HG02588 (cell line): ENCODE results near the gene TMEM169.

Experiments
- ATAC-seq: cut with Tn5 transposase; IDR thresholded peaks from one replicate; pipeline ENCODE4 v1.9.1; 2021; ENCODE audit warnings: mild to moderate bottlenecking, moderate library complexity; ENCODE audit not compliant: unreplicated experiment

TMEM169 gene

GRCh38 chr2:216101109-216101508 lies 19.4 kb downstream of the TMEM169 start:
- no peak for ATAC-seq

- no peak for ATAC-seq
These were observed 21.5 kb downstream of the TMEM169 start for GRCh38 chr2:216103213-216103612.

DNA sequence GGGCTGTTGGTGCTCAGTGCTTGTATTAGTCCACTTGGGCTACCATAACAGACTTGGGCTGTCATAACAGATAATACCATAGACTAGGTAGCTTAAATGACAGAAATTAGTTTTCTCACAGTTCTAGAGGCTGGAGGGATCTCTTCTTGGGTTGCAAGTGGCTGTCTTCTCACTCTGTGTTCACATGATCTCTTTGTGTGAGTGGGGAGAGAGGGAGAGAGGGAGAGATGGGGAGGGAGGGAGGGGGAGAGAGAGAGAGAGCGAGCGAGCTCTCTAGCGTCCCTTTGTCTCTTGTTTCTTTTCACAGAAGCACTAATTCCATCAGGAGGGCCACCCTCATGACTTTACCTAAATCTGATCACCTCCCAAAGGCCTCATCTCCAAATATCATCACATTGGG lies 23.0 kb downstream of the TMEM169 start:
- ATAC-seq = no peak

- ATAC-seq = no peak
These were observed 25.6 kb downstream of the TMEM169 start for GRCh38 chr2:216107320-216107719.

- no peak for ATAC-seq
These were observed 26.0 kb downstream of the TMEM169 start for GRCh38 chr2:216107760-216108159.

GRCh38 chr2:216108310-216108966 lies 26.7 kb downstream of the TMEM169 start:
- ATAC-seq = no peak

DNA sequence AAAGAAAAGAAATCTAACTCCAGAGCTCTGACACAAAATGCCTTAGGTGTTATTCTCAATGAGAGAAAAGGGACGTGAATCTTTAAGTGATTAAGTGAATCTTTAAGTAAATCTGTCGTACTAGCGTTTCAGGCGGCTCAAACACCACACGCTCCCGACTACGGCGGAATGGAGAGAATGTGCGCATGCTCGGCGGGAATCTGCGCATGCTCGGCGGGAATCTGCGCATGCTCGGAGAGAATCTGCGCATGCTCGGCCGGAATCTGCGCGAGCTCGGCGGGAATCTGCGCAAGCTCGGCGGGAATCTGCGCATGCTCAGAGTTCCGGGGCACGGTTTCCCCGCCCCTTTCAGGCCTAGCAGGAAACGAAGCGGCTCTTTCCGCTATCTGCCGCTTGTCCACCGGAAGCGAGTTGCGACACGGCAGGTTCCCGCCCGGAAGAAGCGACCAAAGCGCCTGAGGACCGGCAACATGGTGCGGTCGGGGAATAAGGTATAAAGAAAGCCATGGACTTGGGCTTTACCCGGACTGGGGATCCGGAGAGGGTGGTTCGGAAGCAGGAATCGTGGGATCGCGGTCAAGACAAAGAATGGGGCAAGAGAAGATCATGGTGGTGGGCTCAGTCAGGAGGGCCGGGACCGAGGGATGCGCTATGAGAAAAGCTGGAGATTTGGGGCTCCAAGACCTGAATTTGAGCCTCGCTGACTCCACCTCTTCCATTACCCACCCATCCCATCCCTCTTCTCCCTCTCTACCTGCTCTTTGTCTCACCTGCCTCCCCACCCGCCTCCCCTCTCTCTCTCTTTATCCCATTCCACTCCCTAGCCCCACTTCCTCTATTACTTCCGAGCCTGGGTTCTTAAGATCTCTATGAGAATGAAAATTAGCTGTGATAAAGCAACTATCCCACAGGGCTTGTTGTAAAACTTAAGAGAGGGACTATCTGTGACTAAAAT lies 27.5 kb downstream of the TMEM169 start, which contains the start of gene XRCC5:
TSS of gene XRCC5 (plus strand) at position 382 of the 955 bp plus-strand sequence. CDS start at position 471, 89 bp downstream.
- ATAC-seq = peak; percentile 53

- ATAC-seq = no peak
These were observed 28.4 kb downstream of the TMEM169 start for GRCh38 chr2:216109962-216110614.

- no peak for ATAC-seq
These were observed 28.9 kb downstream of the TMEM169 start for GRCh38 chr2:216110620-216111019.

- ATAC-seq = no peak
These were observed 29.4 kb downstream of the TMEM169 start for GRCh38 chr2:216111122-216111521.

- no peak for ATAC-seq
These were observed 31.2 kb downstream of the TMEM169 start for GRCh38 chr2:216112926-216113325.

DNA sequence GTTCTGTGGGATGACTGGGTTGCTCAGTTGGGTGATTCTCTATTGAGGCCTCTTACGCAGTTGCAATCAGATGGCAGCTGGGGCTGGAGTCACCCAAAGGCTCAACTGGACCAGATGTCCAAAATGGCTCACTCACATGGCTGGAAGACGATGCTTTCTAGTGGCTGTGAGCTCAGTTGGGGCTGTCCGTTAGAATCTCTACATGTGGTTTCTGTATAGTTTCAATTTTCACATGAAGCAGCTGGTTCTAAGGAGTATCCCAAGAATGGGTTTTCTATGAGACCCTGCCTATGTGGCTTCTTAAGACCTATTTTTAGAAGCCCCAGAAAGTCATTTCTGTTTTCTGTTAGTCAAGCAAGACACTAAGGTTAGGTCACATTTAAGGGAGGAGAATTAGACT lies 31.9 kb downstream of the TMEM169 start:
- peak; percentile 72 for ATAC-seq

GRCh38 chr2:216114382-216114713 lies 32.6 kb downstream of the TMEM169 start:
- no peak for ATAC-seq

- ATAC-seq = peak; percentile 52
These were observed 33.2 kb downstream of the TMEM169 start for GRCh38 chr2:216114714-216115531.

GRCh38 chr2:216116418-216116817 lies 34.7 kb downstream of the TMEM169 start:
- ATAC-seq = no peak

DNA sequence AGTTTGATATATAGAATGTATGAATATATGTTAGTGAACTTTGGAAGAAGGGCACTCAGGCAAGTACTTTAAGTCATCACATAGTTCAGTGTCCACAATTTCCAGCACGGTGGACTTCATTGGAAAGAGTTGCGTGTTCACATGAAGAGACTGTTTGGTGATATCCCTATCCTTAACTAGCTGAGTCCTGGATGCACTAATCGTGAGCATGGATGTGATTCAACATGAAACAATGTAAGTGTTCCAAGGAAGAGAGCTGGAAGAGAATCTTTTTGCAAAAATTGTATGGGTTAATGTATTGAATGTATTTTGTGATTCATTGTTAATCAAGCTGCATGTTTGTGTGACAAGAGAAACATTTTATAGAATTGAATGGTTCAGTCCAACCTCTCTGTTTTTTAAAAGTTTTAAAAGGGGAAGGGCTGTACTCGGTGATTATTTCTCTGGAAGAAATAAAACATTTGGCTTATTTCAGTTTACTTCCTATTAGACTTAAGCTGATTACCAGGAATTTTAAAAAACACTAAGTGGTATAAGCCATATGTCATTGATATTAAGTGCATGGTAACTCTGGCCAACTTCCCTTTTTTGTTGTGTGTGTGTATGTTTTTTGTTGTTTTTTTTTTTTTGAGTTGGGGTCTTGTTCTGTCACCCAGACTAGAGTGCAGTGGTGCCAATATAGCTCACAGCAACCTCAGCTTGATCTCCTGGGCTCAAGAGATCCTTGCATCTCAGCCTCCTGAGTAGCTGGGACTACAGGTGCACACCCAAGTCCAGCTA lies 36.0 kb downstream of the TMEM169 start:
- ATAC-seq = no peak

DNA sequence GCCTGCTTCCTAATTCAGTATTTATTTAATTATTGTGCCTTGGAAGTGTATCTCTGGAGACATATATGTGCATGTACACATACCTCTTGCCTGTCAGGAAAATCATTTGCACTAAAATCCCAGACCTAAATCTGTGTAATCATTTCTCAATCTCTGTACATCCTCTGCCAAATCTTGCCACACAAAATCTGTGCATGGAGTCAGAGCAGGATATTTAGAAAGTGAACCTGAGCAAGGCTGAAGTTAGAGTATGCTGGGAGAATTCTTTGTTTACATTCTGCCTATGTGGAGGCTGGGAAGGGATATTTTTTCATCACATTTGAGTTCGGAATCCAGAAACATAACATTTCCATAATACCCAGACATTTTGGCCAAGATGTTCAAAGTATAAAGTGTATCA lies 36.8 kb downstream of the TMEM169 start:
- no peak for ATAC-seq

DNA sequence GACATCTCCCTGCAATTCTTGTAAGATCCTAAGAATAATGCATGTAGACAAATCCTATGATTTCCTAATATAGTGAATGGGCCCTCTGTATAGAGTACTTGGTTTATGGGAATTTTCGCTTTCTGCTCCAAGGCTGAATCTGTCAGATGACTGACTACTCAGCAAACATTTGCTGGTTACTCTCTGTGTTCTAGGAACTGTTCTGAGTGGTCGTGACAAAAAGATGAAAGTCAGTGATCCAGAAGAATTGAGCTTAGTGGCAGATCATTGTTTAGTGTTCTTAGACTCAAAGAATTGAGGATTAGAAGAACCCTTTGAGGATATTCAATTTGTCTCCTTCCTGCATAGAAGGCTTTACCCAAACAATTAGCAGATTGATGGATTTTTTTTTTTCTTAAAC lies 37.4 kb downstream of the TMEM169 start:
- no peak for ATAC-seq

DNA sequence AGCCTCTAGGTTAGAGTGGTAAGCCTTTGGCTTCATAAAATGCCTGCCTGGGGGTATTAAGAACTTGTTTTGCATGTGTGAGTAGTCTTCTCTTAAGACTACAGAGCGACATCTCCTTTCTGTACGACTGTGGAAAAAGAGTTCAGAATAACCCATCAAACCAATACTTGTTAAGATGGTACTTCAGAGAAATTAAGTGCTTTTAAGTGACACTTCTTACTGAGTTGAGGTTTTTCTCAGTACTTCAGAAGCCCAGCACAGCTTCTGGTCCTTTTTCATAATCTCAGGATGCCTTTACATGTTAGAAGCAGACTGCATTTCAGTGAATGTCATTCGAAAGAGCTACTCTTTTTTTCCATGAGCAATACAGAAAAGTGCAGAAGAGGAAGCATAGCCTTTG lies 38.3 kb downstream of the TMEM169 start:
- ATAC-seq = no peak

- no peak for ATAC-seq
These were observed 39.5 kb downstream of the TMEM169 start for GRCh38 chr2:216121255-216121654.
